Measurements from ENCODE around the gene KMT2E. TPM values are rescaled to one million over a fixed set of nuclear protein-coding genes. Genes with fewer than 3 reads are reported as not detected.
"Not testable (repeated sequence)": the region's sequence is repeated elsewhere in the genome, so short reads cannot be mapped to it uniquely, and the experiment has no call there.

KMT2E gene
- total RNA-seq, 1 donor from 2014 or later = 43.0 TPM

DNA sequence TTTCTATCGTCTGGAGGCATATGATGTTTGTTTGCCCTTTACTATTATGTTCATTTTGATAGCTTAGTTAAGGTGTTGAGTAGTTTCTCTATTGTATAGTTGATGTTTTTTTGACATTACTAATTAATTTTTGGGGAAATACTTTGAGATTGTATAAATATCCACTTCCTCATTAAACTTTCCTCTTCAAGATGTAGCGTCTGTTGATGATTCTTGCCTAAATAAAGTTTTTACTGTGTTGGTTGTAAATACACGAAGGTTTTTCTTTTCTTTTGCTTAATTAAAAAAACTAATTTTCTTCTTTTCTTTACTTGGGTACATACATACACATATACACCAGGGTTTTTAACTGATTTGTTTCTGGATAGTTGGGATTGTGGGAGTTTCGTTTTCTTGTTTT is 8.5 kb downstream of the KMT2E start:
- Histone ChIP-seq H3K4me3 (no peak overlapping the region), H3K36me3 (no peaks in the 10 kb centered on the region), H3K9me3 (no peaks in the 10 kb centered on the region), H3K4me1 (peaks cover 11 to 50% of the 10 kb centered on the region in 2 donors), H3K27me3 (no peaks in the 10 kb centered on the region), H3K27ac (peak overlapping the region; percentile 3 to 19)
- TF ChIP-seq, protein P1, sequence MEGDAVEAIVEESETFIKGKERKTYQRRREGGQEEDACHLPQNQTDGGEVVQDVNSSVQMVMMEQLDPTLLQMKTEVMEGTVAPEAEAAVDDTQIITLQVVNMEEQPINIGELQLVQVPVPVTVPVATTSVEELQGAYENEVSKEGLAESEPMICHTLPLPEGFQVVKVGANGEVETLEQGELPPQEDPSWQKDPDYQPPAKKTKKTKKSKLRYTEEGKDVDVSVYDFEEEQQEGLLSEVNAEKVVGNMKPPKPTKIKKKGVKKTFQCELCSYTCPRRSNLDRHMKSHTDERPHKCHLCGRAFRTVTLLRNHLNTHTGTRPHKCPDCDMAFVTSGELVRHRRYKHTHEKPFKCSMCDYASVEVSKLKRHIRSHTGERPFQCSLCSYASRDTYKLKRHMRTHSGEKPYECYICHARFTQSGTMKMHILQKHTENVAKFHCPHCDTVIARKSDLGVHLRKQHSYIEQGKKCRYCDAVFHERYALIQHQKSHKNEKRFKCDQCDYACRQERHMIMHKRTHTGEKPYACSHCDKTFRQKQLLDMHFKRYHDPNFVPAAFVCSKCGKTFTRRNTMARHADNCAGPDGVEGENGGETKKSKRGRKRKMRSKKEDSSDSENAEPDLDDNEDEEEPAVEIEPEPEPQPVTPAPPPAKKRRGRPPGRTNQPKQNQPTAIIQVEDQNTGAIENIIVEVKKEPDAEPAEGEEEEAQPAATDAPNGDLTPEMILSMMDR (IDR thresholded peaks at IDR 0.05) = no peak
- no peak for DNase-seq (ENCODE audit: low spot score in 2 of 2)
- intact Hi-C loops (cut with DNase I) = no loop called here

DNA sequence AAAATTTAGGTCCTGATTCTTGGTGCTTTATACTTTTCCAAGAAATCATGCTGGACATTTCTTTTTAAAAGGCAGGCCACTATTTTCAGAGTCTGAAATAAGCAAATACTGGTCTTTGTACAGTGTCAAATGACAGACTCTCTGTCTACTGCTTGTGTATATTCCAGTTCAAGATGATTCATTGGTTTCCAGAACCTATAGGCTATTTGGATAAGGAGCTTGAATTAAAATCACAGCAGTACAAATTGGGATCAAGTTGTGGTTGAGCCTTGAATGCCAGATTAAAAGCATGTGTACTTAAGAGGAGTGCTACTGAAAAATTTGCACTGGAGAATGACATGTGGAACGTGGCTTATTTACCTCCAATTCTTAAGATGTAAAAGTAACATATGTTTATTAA is 10.7 kb downstream of the KMT2E start:
- peak overlapping the region in 1 of 2 donors; percentile 22 for H3K27ac ChIP-seq
- no peaks in the 10 kb centered on the region for H3K27me3 ChIP-seq
- intact Hi-C loops (cut with DNase I) = no loop called here
- peak overlapping the region in 1 of 2 donors; percentile 5 for H3K4me3 ChIP-seq
- TF ChIP-seq, protein P1 (IDR thresholded peaks at IDR 0.05) = no peak
- H3K9me3 ChIP-seq = no peaks in the 10 kb centered on the region
- no peak for DNase-seq (ENCODE audit: low spot score in 2 of 2)
- H3K4me1 ChIP-seq = peaks cover 11 to 59% of the 10 kb centered on the region in 2 donors
- H3K36me3 ChIP-seq = no peaks in the 10 kb centered on the region

DNA sequence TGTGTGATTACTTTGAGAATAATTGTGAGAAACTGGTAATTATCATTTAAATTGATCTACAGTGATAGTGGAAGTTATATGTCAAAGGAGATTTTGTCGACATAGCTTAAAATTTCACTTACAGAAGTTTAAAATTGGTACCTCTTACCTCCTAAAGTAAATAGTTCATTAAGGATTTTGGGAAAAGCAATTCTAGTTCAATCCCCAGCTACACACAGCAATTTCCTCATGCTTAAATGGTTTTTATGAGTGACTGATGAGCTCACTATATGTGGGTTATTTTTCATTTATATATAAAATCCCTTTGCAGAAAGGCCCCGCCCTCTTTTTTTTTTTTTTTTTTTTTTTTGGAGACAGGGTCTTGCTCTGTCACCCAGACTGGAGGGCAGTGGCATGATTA is 12.7 kb downstream of the KMT2E start:
- H3K27ac ChIP-seq = no peak overlapping the region
- intact Hi-C loops (cut with DNase I) = no loop called here
- no peak for DNase-seq (ENCODE audit: low spot score in 2 of 2)
- H3K27me3 ChIP-seq = no peaks in the 10 kb centered on the region
- no peaks in the 10 kb centered on the region for H3K9me3 ChIP-seq
- no peaks in the 10 kb centered on the region for H3K36me3 ChIP-seq
- no peak overlapping the region for H3K4me3 ChIP-seq
- TF ChIP-seq, protein P1 (IDR thresholded peaks at IDR 0.05) = no peak
- peaks cover 14 to 48% of the 10 kb centered on the region in 2 donors for H3K4me1 ChIP-seq

DNA sequence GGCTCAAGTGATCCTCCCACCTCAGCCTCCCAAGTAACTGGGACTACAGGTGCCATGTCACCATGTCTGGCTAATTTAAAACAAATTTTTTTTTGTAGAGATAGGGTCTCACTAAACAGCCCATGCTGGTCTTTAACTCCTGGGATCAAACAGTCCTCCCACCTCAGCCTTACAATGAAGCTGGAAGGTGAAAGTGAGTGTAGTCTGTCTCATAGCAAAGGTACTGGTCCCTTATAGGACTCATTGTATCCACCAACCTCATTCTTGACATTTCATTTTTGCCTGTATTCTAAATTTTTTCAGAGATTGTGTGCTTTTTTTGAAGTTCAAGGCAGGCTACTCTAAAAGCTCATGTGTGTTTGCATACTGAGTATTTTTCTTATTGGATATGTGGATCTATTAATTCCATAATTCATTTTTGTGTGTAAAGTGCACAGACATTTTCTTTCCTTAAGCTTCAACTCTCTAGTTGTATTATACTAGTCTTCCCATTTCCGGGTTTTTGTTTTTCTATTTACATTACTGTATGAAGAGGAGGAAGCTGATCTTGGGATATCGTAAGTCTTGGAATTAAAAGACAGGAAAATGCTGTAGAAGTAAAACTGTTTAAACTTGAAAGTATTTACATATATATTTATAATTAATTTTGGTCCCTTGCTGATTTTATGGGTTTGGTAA is 13.3 kb downstream of the KMT2E start:
- H3K4me3 ChIP-seq = peak overlapping the region in 1 of 2 donors; percentile 12
- no peaks in the 10 kb centered on the region for H3K9me3 ChIP-seq
- peaks cover 14 to 47% of the 10 kb centered on the region in 2 donors for H3K4me1 ChIP-seq
- no peak for DNase-seq (ENCODE audit: low spot score in 2 of 2)
- H3K27ac ChIP-seq = no peak overlapping the region
- intact Hi-C loops (cut with DNase I) = no loop called here
- no peaks in the 10 kb centered on the region for H3K36me3 ChIP-seq
- TF ChIP-seq, protein P1 (IDR thresholded peaks at IDR 0.05) = no peak
- H3K27me3 ChIP-seq = no peaks in the 10 kb centered on the region

DNA sequence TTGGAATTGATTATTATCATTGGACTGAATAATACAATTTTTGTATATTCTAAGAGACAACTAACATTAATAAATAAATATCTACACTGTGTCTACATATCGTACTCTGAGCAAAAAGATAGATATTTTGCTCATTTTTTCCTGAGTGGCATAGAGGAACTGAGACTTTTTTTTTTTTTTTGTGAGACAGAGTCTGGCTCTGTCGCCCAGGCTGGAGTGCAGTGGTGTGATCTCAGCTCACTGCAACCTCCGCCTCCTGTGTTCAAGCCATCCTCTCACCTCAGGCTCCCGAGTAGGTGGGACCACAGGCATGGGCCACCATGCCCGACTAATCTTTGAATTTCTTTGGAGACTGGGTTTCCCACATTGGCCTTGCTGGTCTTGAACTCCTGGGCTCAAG is 14.0 kb downstream of the KMT2E start:
- TF ChIP-seq, protein P1 (IDR thresholded peaks at IDR 0.05) = no peak
- Histone ChIP-seq H3K4me1 (peaks cover 14 to 40% of the 10 kb centered on the region in 2 donors), H3K4me3 (no peak overlapping the region), H3K27me3 (no peaks in the 10 kb centered on the region), H3K9me3 (no peaks in the 10 kb centered on the region), H3K27ac (no peak overlapping the region), H3K36me3 (no peaks in the 10 kb centered on the region)
- intact Hi-C loops (cut with DNase I) = no loop called here
- DNase-seq (ENCODE audit: low spot score in 2 of 2) = no peak

DNA sequence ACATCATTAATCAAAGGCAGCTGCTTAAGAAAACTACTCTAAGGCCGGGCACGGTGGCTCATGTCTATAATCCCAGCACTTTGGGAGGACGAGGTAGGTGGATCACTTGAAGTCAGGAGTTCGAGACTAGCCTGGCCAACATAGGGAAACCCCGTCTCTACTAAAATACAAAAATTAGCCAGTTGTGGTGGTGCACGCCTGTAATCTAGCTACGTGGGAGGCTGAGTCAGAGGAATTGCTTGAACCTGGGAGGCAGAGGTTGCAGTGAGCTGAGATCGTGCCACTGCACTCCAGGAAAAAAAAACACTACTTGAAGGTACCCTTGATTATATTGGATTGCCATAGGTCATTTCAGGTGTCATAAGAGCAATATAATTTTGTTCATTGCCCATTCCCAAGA is 14.9 kb downstream of the KMT2E start:
- H3K27me3 ChIP-seq; DNase-seq (ENCODE audit: low spot score in 2 of 2); H3K36me3 ChIP-seq; H3K27ac ChIP-seq; H3K9me3 ChIP-seq; intact Hi-C loops (cut with DNase I); H3K4me3 ChIP-seq: not testable (repeated sequence)
- peaks cover 14 to 43% of the 10 kb centered on the region in 2 donors for H3K4me1 ChIP-seq
